ENCODE results near the gene CCAR1.

CCAR1 gene

DNA sequence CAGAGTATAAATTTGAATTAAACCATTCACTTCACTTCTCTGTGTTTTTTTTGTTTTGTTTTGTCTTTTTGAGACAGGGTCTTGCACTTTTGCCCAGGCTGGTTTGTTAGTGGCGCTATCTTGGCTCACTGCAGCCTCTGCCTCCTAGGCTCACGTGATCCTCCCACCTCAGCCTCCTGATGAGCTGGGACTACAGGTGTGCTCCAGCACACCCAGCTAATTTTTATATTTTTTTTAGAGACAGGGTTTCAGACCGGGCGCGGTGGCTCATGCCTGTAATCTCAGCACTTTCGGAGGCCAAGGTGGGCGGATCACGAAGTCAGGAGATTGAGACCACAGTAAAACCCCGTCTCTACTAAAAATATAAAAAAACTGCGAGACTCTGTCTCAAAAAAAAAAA, 69.4 kb downstream of the CCAR1 start:
- Histone ChIP-seq H4K20me1 (ENCODE audit: insufficient read depth, low read length) (no peaks in the 10 kb centered on the region), H2AFZ (ENCODE audit: low read length) (no peak overlapping the region), H3K4me2 (ENCODE audit: low read depth, low read length) (peak overlapping the region; percentile 24; the same call in 1 of the 2 replicates), H3K79me2 (ENCODE audit: low read length) (no peaks in the 10 kb centered on the region), H3K9me3 (replicated peaks; ENCODE audit: insufficient read depth, low read length) (no peaks in the 10 kb centered on the region), H3K9ac (ENCODE audit: low read length) (no peak overlapping the region), H3K4me1 (ENCODE audit: low read length) (peaks cover 3% of the 10 kb centered on the region; the same call in 1 of the 2 replicates), H3K36me3 (replicated peaks; ENCODE audit: insufficient read depth, low read length) (no peaks in the 10 kb centered on the region; the same call in 1 of the 2 replicates), H3K27ac (ENCODE audit: low read length) (peak overlapping the region; percentile 57; the same call in 1 of the 2 replicates), H3K4me3 (ENCODE audit: low read length) (no peak overlapping the region), H3K27me3 (replicated peaks; ENCODE audit: insufficient read depth, low read length) (no peaks in the 10 kb centered on the region), H3F3A (ENCODE audit: insufficient read depth, low read length) (peaks cover 13% of the 10 kb centered on the region), H3K9me2 (replicated peaks; ENCODE audit: insufficient read depth, low read length) (no peaks in the 10 kb centered on the region)
- DNase-seq = peak; percentile 64
- TF ChIP-seq EZH2 (optimal IDR thresholded peaks at IDR 0.05; ENCODE audit: low read depth, low read length) = no peak
- TF ChIP-seq EZH2phosphoT487 (IDR thresholded peaks at IDR 0.05; ENCODE audit: low read length) = no peak

DNA sequence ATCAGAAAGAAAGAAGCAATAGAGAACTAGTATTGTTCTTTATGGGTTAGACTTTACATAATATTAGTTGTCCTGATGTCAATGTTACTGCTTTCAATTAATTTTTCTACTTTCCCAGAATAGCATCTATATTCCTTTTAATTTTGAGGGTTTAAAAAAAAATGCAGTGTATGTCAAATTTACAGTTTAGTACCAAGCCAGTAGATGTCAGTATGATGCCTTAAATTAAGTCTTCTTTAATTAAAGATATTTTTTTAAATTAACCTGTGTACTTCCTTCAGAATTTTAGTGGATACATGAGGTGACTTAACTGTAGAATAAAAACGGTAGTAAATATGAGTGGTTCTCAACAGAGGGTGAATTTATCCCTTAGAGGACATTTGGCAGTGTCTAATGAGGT, 71.1 kb downstream of the CCAR1 start:
- H3F3A ChIP-seq (ENCODE audit: insufficient read depth, low read length) = peaks cover 13% of the 10 kb centered on the region
- H3K9ac ChIP-seq (ENCODE audit: low read length) = no peak overlapping the region
- no peaks in the 10 kb centered on the region for H3K9me2 ChIP-seq (replicated peaks; ENCODE audit: insufficient read depth, low read length)
- H3K27me3 ChIP-seq (replicated peaks; ENCODE audit: insufficient read depth, low read length) = no peaks in the 10 kb centered on the region
- H3K79me2 ChIP-seq (ENCODE audit: low read length) = no peaks in the 10 kb centered on the region
- H3K9me3 ChIP-seq (replicated peaks; ENCODE audit: insufficient read depth, low read length) = no peaks in the 10 kb centered on the region
- TF ChIP-seq CTCF (IDR thresholded peaks at IDR 0.05; ENCODE audit: low read length) (peak; percentile 26; the same call in 1 of the 2 replicates), EZH2 (optimal IDR thresholded peaks at IDR 0.05; ENCODE audit: low read depth, low read length) (no peak)
- H3K4me2 ChIP-seq (ENCODE audit: low read depth, low read length) = no peak overlapping the region
- H4K20me1 ChIP-seq (ENCODE audit: insufficient read depth, low read length) = no peaks in the 10 kb centered on the region
- no peak overlapping the region for H3K4me3 ChIP-seq (ENCODE audit: low read length)
- no peaks in the 10 kb centered on the region; the same call in 1 of the 2 replicates for H3K36me3 ChIP-seq (replicated peaks; ENCODE audit: insufficient read depth, low read length)
- H3K4me1 ChIP-seq (ENCODE audit: low read length) = peaks cover 16% of the 10 kb centered on the region
- no peak for DNase-seq
- no peak overlapping the region for H3K27ac ChIP-seq (ENCODE audit: low read length)
- H2AFZ ChIP-seq (ENCODE audit: low read length) = no peak overlapping the region

DNA sequence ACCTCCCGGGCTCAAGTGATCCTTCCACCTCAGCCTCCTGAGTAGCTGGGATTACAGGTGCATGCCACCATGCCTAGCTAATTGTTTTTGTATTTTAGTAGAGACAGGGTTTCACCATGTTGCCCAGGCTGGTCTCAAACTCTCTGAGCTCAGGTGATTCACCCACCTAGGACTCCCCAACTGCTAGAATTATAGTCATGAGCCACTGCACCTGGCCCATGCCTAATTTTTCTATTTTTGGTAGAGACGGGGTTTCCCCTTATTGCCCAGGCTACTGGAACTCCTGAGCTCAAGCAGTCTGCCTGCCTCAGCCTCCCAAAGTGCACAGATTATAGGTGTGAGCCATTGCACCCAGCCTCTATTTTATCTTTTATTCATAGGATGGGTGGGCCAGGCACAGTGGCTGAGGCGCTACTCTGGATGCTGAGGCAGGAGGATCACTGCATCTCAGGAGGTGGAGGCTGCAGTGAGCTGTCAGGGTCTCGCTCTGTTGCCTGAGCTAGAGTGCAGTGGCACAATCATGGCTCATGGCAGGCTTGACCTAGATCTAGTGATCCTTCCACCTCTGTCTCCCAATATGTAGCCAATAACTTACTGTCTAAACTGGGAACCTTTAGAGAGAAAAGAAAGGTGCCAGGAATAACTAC, 75.0 kb downstream of the CCAR1 start:
- Histone ChIP-seq H3K9me2 (replicated peaks; ENCODE audit: insufficient read depth, low read length) (no peaks in the 10 kb centered on the region), H3K79me2 (ENCODE audit: low read length) (no peaks in the 10 kb centered on the region), H3K4me2 (ENCODE audit: low read depth, low read length) (no peak overlapping the region), H4K20me1 (ENCODE audit: insufficient read depth, low read length) (no peaks in the 10 kb centered on the region), H3K9ac (ENCODE audit: low read length) (no peak overlapping the region), H3F3A (ENCODE audit: insufficient read depth, low read length) (peaks cover under 1% of the 10 kb centered on the region; the same call in 1 of the 2 replicates), H3K27me3 (replicated peaks; ENCODE audit: insufficient read depth, low read length) (no peaks in the 10 kb centered on the region), H3K9me3 (replicated peaks; ENCODE audit: insufficient read depth, low read length) (no peaks in the 10 kb centered on the region), H3K36me3 (replicated peaks; ENCODE audit: insufficient read depth, low read length) (no peaks in the 10 kb centered on the region; the same call in 1 of the 2 replicates), H2AFZ (ENCODE audit: low read length) (no peak overlapping the region), H3K4me1 (ENCODE audit: low read length) (peaks cover 16% of the 10 kb centered on the region), H3K27ac (ENCODE audit: low read length) (no peak overlapping the region), H3K4me3 (ENCODE audit: low read length) (no peak overlapping the region)
- peak; percentile 59 for DNase-seq
- TF ChIP-seq EZH2 (optimal IDR thresholded peaks at IDR 0.05; ENCODE audit: low read depth, low read length) = no peak
- no peak for TF ChIP-seq CTCF (IDR thresholded peaks at IDR 0.05; ENCODE audit: low read length)
- TF ChIP-seq EZH2phosphoT487 (IDR thresholded peaks at IDR 0.05; ENCODE audit: low read length) = no peak

GRCh38 chr10:68796605-68797004, 75.6 kb downstream of the CCAR1 start:
- H3K4me3 ChIP-seq (ENCODE audit: low read length) = no peak overlapping the region
- no peak overlapping the region for H3K4me2 ChIP-seq (ENCODE audit: low read depth, low read length)
- H3K27ac ChIP-seq (ENCODE audit: low read length) = no peak overlapping the region; the same call in 1 of the 2 replicates
- no peak overlapping the region for H3K9ac ChIP-seq (ENCODE audit: low read length)
- H2AFZ ChIP-seq (ENCODE audit: low read length) = no peak overlapping the region
- H3K9me2 ChIP-seq (replicated peaks; ENCODE audit: insufficient read depth, low read length) = no peaks in the 10 kb centered on the region
- no peaks in the 10 kb centered on the region for H3K27me3 ChIP-seq (replicated peaks; ENCODE audit: insufficient read depth, low read length)
- no peaks in the 10 kb centered on the region for H3K9me3 ChIP-seq (replicated peaks; ENCODE audit: insufficient read depth, low read length)
- no peak for DNase-seq
- H3F3A ChIP-seq (ENCODE audit: insufficient read depth, low read length) = no peaks in the 10 kb centered on the region
- no peaks in the 10 kb centered on the region for H4K20me1 ChIP-seq (ENCODE audit: insufficient read depth, low read length)
- H3K36me3 ChIP-seq (replicated peaks; ENCODE audit: insufficient read depth, low read length) = no peaks in the 10 kb centered on the region
- TF ChIP-seq EZH2 (optimal IDR thresholded peaks at IDR 0.05; ENCODE audit: low read depth, low read length) (no peak), EZH2phosphoT487 (IDR thresholded peaks at IDR 0.05; ENCODE audit: low read length) (no peak), CTCF (IDR thresholded peaks at IDR 0.05; ENCODE audit: low read length) (no peak)
- H3K4me1 ChIP-seq (ENCODE audit: low read length) = peaks cover 13% of the 10 kb centered on the region
- no peaks in the 10 kb centered on the region for H3K79me2 ChIP-seq (ENCODE audit: low read length)

Data from MM.1S (cell line).